ENCODE results near the gene UCK2. TPM values are rescaled to one million over a fixed set of nuclear protein-coding genes. Genes with fewer than 3 reads are reported as not detected.

UCK2 gene
- total and polyA plus RNA-seq, 2 of the 8 experiments (the other 6 are each of a cell fraction or from before 2014, with no cell fraction given) = 103 to 109 TPM

- Histone ChIP-seq H3K56ac (replicated peaks; ENCODE audit: insufficient read length, low read depth, low read length) (no peak overlapping the region), H3K23me2 (ENCODE audit: low read depth, low read length) (peaks cover 4% of the 10 kb centered on the region; the same call in 1 of the 2 replicates), H3K4ac (replicated peaks; ENCODE audit: insufficient read length, low read depth, low read length) (no peak overlapping the region), H2BK120ac (replicated peaks; ENCODE audit: low read depth, low read length) (no peak overlapping the region), H2BK15ac (ENCODE audit: low read length) (no peak overlapping the region), H3K23ac (ENCODE audit: insufficient read length) (no peak overlapping the region), H3K4me1 (replicated peaks in 1 of 4; ENCODE audit: control insufficient read depth in 3 of 4, insufficient read depth in 4 of 4, low read length in 3 of 4) (peaks cover 13 to 30% (median 24%) of the 10 kb centered on the region in 4 experiments), H3K9me3 (ENCODE audit: insufficient read depth in 2 of 2, low read depth in 1 of 2, low read length in 1 of 2) (no peaks in the 10 kb centered on the region), H4K5ac (ENCODE audit: insufficient read length, low read depth, low read length) (no peak overlapping the region), H3K79me2 (ENCODE audit: control insufficient read depth in 1 of 2, insufficient read depth in 2 of 2, low read length in 2 of 2) (peaks cover 77 to 100% of the 10 kb centered on the region in 2 experiments), H3K4me3 (ENCODE audit: extremely low read depth in 1 of 4, insufficient read depth in 2 of 4, low read depth in 3 of 4, low read length in 4 of 4) (no peak overlapping the region), H3K27me3 (replicated peaks in 1 of 4; ENCODE audit: control insufficient read depth in 3 of 4, extremely low read depth in 1 of 4, insufficient read depth in 3 of 4, low read length in 3 of 4) (no peaks in the 10 kb centered on the region), H3K4me2 (ENCODE audit: insufficient read depth in 1 of 2, low read depth in 2 of 2, low read length in 2 of 2) (no peak overlapping the region; a peak in 1 of 4 replicates), H2BK20ac (ENCODE audit: low read length) (no peak overlapping the region), H2AK5ac (ENCODE audit: low read depth, low read length) (no peak overlapping the region), H3K79me1 (ENCODE audit: low read depth, low read length) (peaks cover 10% of the 10 kb centered on the region), H2AFZ (ENCODE audit: low read length) (no peak overlapping the region), H3K27ac (ENCODE audit: low read depth, low read length) (no peak overlapping the region), H4K20me1 (replicated peaks in 1 of 2; ENCODE audit: control insufficient read depth in 1 of 2, insufficient read depth in 2 of 2, low read length in 2 of 2) (peaks cover 30 to 42% of the 10 kb centered on the region in 2 experiments), H2BK5ac (ENCODE audit: low read depth, low read length) (no peak overlapping the region), H3K9ac (replicated peaks in 1 of 4; ENCODE audit: extremely low read depth in 1 of 4, low read depth in 3 of 4, low read length in 3 of 4) (no peak overlapping the region), H4K91ac (replicated peaks; ENCODE audit: insufficient read length, low read length) (no peak overlapping the region), H3K14ac (ENCODE audit: insufficient read length) (no peak overlapping the region), H2BK12ac (ENCODE audit: low read depth, low read length) (no peak overlapping the region), H3K36me3 (ENCODE audit: control insufficient read depth in 2 of 4, insufficient read depth in 4 of 4, low read length in 3 of 4) (peaks cover 0 to 9% (median 0%) of the 10 kb centered on the region in 4 experiments; a peak in 2 of 8 replicates), H4K8ac (ENCODE audit: extremely low read depth, insufficient read depth, low read length) (no peak overlapping the region), H3K18ac (ENCODE audit: extremely low read depth, low read length) (no peak overlapping the region)
- ChIA-PET CTCF (ENCODE audit: partially characterized antibody) (no interaction called here), POLR2A (ENCODE audit: partially characterized antibody) (interaction anchor here (1.3 kb wide), 1 partner anchor 10 kb away, joined by 4 read pairs; no protein-coding TSS in a partner anchor)
- DNase-seq (ENCODE audit: low read depth in 1 of 2, low spot score in 2 of 2) (no peak), FAIRE-seq (no peak)
- 75% methylated on average over 1 of the region's 1 CpG; no CpG with 5 or more reads in 1 of the 2 experiments for WGBS, 2 experiments (ENCODE audit: extremely low coverage in 1 of 2, insufficient coverage in 1 of 2, insufficient read length in 1 of 2, insufficient replicate concordance in 2 of 2, low coverage in 1 of 2, low lambda C conversion rate in 2 of 2, missing lambda C conversion rate in 1 of 2)
- TF ChIP-seq KDM5A (IDR thresholded peaks at IDR 0.05; ENCODE audit: low read length) (no peak), BACH1 (IDR thresholded peaks at IDR 0.05; ENCODE audit: low read length) (no peak), RBBP5 (IDR thresholded peaks at IDR 0.05; ENCODE audit: borderline replicate concordance, low read depth, low read length) (no peak), BRCA1 (IDR thresholded peaks at IDR 0.05; ENCODE audit: low read depth, low read length) (no peak)
- TF ChIP-seq, protein P1, sequence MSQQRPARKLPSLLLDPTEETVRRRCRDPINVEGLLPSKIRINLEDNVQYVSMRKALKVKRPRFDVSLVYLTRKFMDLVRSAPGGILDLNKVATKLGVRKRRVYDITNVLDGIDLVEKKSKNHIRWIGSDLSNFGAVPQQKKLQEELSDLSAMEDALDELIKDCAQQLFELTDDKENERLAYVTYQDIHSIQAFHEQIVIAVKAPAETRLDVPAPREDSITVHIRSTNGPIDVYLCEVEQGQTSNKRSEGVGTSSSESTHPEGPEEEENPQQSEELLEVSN (IDR thresholded peaks at IDR 0.05) = no peak
Measured at GRCh38 chr1:165834229-165834628, 6.8 kb downstream of the UCK2 start.

Data from H1 (cell line).